OCI-M2 (cell line): ENCODE data around the gene ALDH1A3.

Experiments
- DNase-seq: peaks from one replicate; lab custom pipeline; 2025; ENCODE audit not compliant: unreplicated experiment; lab: John Stamatoyannopoulos, UW

The ALDH1A3 gene

DNA sequence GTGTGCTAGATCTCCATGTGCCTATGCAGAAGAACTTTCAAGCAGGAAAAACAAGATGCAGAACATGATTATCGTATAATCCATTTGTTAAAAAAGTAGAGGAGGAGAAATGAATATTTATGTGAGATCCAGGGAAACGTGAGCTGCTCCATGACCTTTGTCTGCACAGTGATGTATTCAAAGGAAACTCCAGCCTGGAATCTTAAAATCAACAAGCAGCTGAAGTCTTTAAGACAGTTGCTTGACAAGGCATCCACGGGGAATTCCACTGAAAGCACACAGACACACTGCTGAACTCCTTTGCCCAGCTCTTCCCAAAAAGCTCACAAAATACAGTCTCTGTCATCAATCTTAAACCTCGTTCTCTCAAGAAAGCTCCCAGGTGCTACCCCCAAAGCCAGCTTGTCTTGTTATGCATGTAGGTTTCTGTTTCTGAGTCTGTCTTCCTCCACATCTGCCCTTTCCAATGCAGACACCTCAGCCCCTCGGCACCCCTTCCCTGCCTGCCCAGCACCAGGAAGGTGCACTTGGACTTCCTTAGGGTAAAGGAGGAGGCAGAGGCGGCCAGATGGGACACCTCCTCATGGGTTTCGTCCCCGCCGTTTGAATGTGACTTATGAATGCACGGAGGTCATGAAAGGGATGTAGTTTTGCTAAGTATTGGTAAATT, 68.3 kb downstream of the ALDH1A3 start:
- DNase-seq = no peak

DNA sequence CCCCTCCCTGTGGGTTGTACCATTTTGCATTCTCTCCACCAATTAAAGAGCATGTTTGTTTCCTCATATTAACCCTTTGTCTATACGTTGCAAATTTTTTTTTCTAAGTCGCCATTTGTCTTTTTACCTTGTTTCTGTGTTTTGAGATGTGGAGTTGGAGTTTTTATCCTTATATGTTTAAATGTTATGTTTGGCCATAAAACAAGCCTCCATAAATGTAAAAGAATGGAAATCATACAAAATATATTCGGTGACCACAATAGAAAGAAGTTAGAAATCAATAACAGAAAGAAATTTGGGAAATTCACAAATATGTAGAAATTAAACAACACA, 68.8 kb downstream of the ALDH1A3 start:
- DNase-seq = no peak

DNA sequence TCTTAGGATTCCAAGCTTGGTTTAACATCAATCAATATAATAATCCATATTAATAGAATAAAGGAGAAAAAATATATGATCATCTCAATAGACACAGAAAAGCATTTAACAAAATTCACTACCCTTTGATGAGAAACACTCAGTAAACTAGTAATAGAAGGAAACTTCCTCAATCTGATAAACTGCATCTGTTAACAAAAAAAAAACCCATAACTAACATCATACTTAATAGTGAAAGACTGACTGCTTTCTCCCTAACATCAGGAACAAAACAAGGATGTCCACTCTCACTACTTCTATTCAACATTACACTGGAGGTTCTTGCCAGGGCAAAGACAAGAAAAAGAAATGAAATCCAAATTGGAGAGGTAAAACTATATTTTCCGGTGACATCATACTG, 70.1 kb downstream of the ALDH1A3 start:
- DNase-seq = no peak

DNA sequence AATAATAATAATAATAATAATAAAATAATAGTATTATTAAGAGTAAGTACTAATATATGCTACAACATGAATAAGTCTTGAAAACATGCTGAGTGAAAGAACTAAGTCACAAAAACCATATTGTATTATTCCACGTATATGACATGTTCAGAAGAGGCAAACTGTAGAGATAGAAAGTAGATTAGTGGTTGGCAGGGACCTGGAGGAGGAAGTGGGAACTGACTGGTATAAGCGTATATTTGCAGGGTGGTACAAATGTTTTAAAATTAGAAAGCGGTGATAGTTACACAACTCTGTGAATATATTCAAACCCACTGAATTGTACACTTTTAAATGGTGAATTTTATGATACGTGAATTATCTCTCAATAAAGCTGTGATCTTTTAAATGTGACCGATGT, 72.3 kb downstream of the ALDH1A3 start:
- no peak for DNase-seq

DNA sequence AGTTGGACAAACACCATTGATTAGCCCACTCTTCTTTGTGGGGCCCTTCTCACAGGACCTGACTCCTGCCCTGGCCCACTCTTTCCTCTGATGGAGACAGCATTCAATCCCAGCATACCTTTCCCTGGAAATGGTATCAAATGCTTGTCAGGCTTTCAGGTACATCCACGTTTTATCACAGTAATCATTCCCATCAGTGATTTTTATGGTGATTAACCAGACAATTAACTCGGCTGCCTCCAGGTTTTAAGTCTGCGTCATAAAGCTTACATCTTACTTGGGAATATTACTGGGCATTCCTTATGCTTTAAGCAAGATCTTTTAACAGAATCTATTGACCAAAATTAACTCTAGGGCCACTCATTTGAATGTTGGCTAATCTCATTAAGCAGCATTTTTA, 72.9 kb downstream of the ALDH1A3 start:
- no peak for DNase-seq

DNA sequence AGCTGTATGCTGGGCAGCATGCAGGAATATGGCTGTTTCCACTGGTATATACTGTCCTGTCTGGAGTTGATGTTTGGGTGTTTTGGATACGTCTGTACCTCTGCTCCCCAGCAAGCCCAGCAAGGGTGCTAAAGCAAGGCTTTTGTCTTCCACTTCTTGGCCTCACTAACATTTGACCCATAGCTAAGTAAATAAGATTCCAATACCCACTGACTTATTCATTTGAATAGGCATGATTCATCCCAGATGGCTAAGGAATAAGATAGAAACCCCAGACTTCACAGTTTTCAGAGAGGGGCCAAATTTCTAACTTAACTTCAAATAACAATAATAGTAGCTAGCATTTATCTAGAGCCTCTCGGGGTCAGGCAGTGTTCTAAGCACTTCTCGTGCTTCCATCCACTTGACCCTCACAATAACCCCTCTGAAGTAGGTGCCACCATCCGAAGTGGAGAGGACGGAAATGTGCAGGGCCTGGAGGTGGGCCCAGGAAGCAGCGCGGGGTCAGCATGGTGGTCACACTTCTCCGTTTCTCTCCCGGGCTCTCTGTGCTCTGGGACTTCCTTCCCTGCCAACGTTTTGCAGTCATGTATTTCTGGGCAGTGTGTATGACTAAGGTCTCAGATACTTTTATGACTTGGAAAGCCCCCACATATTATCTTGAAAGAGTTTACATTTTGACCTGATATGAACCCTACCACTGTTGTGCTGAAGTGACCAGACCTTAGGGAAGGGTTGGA, 78.9 kb downstream of the ALDH1A3 start:
- DNase-seq = no peak

DNA sequence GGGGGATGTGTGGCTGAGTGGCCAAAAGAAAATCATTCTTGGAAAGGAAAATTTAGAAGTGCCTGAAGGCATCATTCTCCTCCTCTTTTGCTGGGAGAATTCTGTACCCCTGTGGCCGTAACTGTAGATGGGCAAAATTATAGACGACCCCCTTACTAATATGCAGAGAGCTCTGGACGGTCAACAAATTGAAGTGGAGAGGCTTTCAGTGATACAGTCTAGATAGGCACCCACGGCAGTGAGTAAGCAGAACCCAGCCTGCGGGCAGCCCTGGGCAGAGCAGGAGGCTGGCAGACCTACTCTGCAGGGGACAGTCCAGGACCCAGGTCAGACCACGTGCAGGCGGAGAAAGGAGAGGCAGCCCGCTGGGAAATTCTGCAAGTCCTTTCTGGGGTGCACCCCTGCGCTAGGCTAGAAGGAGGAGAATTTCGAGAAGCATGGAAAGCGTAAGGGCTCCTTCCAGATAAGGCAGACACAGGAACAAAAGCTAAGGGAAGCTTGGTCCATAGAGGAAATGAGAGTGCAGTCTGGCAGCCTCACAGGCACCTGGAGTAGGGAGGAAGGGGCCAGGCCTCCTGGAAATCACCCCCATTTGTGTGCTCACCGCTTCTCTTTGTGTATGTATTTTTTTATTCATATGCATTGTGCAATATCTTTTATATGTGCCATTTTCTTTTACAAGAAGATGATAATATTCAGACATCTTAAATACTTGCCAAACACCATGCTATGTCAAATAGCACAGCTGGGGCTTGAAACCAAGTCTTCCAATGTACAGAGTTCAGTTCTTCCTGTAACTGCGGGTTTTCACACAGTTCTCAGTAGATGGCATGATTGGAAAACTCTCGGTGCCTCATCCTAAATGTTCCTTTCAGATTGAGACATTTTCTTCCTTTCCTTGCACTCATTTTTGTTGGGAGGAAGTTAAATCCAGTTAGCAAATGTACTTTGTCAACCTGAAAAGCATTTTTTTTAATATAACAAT, 79.7 kb downstream of the ALDH1A3 start:
- no peak for DNase-seq
